ENCODE measurements around the gene APOL3.
"Not testable (repeated sequence)": the region's sequence is repeated elsewhere in the genome, so short reads cannot be mapped to it uniquely, and the experiment has no call there.

APOL3 gene

DNA sequence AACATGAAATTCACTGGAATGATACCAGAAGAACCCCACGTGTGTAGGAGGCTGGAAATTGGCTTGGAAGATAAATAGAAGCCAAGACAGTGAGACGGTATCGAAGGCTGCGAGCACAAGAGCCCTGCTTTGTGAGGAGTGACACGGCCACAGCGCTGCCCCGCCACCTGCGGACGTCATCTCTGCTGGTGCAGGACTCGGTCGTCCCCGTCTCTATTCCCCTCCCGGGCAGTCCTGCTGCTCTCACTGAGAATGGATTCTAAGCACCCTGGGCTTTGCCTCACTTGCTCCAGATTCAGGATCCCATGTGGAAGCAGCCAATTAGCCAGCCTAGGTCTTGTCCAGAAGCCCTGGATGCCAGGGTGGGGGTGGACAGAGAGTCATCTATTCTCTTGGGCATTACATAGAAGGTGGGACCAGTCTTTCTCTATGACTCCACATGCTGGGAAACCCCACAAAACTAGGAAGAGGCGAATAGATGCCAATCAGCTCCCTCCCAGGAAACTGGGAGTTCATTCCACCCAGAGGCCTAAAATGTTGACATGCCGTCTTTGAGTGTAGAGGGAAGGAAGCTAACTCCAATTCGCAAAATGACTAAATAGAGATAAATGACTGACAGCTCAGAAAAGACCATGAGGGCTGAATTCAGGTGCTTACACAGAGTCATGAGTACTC lies 25.1 kb downstream of the APOL3 start:
- DNase-seq (ENCODE audit: low read depth in 3 of 3, low spot score in 1 of 3), result no peak

DNA sequence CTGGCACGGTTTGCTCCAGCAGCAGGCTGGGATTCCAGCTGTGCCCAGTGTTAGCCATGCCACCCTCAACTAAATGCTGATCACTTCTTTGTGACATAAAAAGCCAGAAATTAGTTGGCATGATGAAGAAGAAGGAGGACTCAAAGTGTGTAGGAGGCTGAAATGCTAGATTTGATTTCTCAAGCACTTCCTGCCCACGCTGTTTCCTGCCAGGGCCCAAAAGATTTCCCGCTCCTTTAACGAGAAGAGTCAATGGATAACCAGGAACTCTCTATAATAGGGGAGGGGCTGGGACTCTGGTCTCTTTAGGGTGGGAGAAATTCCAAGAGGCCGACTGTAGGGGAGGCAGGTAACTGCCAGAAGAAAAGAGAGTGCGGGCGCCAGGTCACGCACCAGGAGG lies 26.4 kb downstream of the APOL3 start:
- no peak for DNase-seq (ENCODE audit: low read depth in 3 of 3, low spot score in 1 of 3)

DNA sequence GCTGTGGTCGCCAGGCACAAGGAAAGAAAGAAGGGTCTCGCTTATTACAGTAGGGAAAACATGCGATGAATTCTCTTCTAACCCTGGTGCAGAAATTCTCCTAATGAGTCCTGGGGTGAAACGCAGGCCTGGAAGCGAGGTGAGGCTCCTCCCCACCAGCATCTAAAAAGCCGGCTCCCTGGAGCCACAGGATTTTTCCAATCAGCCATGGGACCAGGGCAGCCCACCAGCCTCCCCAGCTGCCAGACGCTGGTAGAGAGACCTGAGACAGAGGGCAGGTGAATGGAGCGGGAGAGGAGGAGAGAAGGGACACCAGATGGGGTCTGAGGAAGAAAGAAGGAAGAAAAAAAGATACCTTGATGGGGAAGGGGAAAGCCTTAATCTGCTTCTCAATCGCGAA lies 28.6 kb downstream of the APOL3 start:
- no peak for DNase-seq (ENCODE audit: low read depth in 3 of 3, low spot score in 1 of 3)

DNA sequence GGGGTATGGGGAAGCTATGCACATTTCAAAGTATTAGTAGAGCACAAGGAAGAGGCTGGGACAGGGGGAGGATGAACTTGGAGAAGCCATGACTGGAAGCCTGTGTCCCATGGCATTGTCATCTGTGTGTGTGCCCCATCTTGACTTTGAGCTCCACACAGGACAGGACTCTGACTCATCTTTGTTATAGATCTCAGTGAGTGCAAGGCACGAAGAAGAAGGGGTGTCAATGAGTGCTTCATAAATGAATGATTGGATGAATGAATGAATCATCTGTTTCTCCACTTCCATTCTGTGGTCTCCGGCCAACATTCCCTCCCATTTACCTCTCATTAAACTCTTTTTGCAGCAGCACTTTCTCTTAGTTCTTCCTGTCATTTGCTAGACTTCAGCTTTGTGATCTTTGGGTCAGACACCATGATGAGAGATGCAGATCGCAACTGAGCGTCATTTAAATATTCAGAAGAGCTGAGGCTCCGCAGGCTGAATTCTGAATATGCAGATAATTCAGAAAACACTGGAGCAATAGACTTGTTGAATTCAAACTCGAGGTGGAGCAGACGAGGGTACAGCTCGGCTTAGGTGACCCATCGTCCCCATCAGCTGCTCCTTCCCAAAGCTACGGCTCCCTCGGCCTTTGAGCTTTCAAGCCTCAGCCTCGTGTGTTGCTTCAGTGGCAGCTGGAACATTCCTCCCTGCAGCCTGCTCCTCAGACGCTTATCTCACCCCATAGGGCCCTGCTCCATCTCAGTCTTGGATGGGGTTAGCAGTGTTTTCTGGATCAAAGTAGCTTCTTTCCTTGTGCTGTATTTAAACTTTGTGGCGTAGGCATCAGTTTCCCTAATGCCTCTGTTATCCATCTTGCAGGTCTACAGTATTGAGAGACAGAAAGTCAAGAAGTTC lies 30.8 kb downstream of the APOL3 start:
- no peak for DNase-seq (ENCODE audit: low read depth in 3 of 3, low spot score in 1 of 3)

DNA sequence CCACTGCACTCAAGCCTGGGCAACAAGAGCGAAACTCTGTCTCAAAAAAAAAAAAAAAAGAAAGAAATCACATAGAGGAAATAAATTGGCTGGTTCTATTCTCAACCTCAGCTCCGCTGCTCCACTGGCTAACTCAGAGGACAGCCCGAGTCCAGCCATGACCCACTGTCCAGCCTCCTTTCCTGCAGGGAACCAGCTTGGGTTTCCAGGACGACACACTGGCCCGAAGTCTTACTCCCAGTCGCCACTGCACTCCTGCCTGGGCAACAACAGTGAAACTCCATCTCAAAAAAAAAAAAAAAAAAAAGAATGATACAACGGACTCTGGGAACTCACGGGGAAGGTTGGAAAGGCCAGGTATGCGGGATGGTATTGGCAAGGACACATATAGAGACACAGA lies 31.5 kb downstream of the APOL3 start:
- DNase-seq (ENCODE audit: low read depth in 3 of 3, low spot score in 1 of 3), result no peak

DNA sequence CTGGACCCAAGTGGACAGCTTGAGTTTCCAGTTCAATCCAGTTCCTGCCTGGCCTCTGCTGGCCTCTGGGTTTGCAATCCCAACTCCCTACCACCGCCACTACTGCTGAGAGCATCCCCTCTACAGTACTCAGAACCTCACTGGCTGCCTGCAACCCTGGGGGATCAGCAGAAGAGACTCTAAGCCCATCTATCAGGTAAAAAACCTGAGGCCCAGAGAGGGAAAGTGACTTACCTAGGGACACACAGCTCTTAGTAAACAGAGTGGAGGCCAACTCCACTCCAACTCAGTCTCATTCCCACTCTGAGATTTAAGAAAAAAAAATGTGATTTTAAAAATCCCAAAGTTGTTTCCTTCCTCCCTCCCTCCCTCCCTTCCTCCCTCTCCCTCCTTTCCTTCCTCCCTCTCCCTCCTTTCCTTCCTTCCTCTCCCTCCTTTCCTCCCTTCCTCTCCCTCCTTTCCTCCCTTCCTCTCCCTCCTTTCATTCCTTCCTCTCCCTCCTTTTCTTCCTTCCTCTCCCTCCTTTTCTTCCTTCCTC lies 34.5 kb downstream of the APOL3 start:
- no peak for DNase-seq (ENCODE audit: low read depth in 3 of 3, low spot score in 1 of 3)

DNA sequence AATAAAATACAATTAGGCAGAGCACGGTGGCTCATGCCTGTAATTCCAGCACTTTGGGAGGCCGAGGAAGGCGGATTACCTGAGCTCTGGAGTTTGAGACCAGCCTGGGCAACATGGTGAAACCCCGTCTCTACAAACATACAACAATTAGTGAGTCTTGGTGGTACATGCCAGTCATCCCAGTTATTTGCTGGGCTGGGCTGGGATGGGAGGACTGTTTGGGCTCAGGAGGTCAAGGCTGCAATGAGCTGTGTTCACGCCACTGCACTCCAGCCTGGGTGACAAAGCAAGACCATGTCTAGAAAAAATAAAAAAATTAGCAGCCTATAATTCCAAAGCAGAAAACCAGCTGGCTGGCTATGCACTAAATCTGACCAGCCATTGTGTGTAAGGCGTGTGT lies 35.1 kb downstream of the APOL3 start:
- no peak for DNase-seq (ENCODE audit: low read depth in 3 of 3, low spot score in 1 of 3)

DNA sequence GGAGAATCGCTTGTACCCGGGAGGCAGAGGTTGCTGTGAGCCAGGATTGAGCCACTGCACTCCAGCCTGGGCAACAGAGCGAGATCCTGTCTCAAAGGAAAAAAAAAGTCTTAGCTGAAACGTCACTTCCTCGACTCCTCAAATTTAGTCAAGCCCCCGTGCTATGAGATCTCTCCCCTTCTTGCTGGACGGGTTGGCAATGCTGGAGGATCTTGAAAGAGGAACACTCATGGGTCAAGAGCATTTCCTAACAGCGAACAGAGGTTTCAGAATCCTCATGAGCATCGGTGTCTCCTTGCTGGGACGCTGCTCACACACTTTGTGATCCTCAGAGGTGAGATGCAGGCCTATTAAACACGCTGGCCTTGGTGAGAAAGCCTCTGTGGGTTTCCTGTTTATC lies 35.9 kb downstream of the APOL3 start:
- DNase-seq (ENCODE audit: low read depth in 3 of 3, low spot score in 1 of 3), result no peak

DNA sequence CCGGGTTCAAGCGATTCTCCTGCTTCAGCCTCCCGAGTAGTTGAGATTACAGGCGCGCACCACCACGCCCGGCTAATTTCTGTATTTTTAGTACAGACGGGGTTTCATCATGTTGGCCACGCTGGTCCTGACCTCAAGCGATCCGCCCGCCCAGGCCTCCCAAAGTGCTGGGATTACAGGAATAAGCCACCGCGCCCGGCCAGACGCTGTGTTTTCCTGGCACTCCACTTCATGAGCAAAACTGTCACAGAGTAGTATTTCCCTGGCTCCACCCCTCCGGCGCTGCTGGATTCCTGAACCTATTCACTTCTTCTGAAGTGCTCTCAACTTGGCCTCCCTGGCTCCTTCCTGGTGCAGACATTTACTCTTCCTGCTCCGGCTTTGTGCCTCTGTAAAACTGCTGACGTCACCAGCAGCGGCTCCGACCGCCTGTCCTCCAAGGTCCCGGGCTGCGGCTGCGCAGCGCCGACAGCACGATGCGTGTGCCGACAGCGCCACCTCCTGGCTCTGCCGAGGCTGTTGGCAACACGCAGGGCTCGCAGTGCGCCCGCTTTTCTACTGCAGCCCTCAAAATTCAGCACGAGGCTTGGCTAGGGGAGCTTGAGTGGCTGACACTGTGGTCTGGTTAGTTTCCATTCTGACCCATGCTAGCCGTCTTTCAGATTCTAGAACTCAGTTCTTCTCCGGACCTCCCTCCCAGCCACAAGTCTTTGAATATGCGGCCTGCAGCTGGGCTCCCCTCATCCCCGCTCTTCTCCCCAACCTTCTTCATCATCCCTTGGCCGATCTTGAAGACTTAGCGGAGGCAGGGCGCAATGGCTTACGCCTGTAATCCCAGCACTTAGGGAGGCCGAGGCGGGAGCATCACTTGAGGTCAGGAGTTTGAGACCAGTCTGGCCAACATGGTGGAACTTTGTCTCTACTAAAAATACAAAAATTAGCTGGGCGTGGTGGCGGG lies 36.6 kb downstream of the APOL3 start:
- DNase-seq (ENCODE audit: low read depth in 3 of 3, low spot score in 1 of 3), result peak; percentile 84 to 88 (median 85)

DNA sequence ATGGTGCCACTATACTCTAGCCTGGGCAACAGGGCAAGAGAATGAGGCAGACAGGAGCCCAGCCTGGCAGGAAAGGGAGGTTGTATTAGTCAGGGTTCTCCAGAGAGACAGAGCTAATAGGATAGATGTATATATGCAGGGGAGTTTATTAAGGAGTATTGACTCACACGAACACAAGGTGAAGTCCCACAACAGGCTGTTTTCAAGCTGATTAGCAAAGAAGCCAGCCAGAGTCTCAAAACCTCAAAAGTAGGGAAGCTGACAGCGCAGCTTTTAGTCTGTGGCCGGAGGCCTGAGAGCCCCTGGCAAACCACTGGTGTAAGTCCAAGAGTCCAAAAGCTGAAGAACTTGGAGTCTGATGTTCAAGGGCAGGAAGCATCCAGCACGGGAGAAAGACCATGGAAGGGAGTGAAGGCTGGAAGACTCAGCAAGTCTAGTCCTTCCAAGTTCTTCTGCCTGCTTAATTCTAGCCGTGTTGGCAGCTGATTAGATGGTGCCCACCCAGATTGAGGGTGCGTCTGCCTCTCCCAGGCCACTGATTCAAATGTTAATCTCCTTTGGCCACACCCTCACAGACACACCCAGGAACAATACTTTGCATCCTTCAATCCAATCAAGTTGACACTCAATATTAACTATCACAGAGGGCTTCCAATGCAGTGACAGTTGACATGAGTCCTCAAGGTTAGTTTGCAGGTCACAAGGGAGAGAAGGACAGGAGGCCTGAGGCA lies 39.8 kb downstream of the APOL3 start:
- not testable (repeated sequence) for DNase-seq (ENCODE audit: low read depth in 3 of 3, low spot score in 1 of 3)

DNA sequence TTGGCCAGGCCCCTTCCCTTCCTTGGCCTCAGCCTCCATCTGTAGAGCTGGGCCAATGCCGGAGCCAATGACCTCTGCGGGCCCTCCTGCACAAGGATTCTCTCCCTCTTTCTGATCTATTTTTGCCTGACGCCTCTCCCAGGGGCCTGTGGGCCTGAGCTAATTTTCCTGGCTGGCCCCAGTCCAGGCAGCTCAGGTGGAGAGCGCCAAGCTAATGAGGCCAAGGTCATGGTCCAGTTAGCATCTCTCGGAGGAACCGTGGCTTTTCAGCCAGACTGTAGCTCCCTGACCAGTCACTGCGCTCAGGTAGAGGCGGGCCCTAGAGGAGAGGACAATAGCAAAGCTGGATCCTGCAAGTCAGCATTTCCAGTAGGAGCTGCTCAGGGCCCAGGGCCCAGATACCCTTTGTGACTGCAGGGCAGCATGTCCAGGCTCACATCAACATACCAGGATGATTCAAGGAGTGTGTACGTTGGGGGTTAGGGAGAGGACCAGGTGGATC lies 43.5 kb downstream of the APOL3 start:
- DNase-seq (ENCODE audit: low read depth in 3 of 3, low spot score in 1 of 3), result no peak

DNA sequence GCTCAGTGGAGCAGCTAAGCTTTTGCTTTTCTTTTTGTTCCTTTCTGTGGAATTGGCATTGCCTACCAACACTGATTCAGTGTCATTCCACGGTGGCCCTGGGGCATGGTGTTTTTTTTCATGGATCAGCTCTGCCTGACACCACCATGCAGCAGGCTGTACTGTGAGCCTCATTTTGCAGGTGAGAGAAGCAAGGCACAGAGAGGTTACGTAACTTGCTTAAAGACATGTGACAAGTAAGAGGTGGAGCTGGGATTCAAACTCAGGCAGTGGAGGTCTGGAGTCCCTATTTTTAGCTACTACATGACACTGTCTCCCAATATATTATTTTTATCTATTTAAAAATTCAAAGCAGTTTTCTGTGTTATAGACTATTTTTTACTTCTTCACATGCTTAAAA lies 44.4 kb downstream of the APOL3 start:
- DNase-seq (ENCODE audit: low read depth in 3 of 3, low spot score in 1 of 3), result no peak

DNA sequence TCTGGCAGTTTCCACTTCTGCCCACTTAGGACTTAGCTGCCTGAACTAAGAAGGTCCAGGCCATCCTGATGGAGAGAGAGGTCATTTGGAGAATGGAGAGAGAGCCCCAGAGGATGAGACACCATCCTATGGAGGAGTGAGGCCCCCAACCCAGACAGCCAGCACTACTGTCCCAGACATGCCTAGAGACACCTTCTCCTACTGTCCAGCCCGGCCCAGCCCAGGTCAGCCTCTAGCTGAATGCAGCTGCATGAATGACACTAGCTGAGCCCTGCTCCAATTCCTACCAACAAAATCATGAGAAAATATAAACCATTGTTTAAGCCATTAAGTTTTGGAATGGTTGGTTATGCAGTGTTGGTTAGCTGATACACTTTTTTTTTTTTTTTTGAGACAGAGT lies 47.4 kb downstream of the APOL3 start:
- DNase-seq (ENCODE audit: low read depth in 3 of 3, low spot score in 1 of 3), result no peak

DNA sequence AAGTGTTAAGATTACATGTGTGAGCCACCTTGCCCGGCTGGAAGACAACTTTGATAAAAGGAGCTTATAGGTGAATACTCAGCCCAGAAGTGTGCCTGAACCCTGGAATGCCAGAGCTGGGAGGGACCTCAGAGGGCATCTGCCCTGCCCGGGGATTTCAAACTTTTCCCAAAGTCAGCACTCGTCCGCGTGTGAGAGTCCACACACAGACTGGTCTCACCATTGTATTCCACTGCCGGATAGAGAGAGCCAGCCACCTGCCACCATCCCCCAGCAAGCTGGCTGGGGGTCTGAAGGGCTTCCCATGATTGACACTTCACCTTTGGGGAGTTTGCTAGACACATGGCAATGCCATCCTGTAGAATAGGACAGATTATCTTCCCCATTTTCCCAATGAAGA lies 49.2 kb downstream of the APOL3 start:
- DNase-seq (ENCODE audit: low read depth in 3 of 3, low spot score in 1 of 3), result no peak

DNA sequence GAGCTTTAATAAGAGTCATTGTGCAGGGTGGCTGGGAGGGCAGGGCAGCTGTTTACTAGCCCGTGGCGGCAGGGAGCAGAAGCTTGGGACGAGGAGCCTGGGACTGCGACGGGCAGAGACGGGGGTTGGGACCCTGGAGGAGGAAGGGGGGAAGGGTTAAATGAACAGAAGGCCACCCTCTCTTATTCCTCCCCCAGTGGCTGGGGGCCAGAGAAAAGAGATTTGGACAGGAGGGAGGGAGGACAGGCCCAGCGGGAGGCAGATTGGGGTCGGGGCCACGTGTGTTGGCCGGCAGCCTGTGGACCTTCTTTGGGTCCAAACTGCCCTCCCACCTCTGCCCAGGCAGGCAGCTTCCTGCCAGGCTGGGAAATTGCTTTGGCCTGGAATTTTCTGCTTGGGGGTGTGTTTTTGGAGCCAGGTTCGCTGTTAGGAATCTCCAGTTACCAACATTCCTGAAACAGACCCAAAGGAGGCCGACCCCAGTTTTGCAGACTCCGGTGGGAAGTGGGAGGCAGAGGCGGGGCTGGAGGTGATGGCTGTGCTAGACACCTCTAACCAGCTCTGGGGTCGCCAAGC lies 50.2 kb downstream of the APOL3 start:
- DNase-seq (ENCODE audit: low read depth in 3 of 3, low spot score in 1 of 3), result no peak

DNA sequence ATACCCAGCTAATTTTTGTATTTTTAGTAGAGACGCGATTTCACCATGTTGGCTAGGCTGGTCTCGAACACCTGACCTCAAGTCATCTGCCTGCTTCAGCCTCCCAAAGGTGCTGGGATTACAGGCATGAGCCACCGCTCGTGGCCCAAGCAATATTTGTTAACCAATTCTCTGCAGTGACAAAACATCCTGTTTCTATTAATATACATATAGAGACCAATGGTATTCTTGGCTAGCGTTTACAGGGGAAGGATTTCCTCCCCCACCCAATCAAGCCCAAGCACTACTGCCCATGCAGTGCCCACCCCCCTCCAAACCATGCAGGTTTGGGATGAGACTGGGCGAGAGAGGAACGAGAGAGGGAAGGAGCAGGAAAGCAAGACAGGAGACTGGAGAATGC lies 53.1 kb downstream of the APOL3 start:
- no peak for DNase-seq (ENCODE audit: low read depth in 3 of 3, low spot score in 1 of 3)

DNA sequence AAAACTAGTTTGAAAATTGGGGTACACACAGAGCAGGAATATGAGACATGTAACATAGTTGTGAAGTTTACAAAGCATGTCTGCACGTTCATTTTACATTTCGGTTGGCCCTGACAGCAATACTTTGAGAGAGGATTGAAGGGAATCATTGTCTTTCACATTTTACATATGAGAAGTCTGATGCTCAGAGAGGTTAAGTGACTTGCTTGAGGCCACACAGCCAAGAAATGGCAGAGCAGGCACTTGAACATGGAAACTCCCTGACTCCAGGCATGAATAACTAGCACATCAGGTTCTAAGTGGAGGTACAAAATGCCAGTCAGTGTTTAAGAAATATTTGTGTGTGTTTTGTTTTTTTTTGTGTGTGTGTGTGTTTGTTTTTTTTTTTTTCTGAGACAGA lies 53.6 kb downstream of the APOL3 start:
- DNase-seq (ENCODE audit: low read depth in 3 of 3, low spot score in 1 of 3), result no peak

DNA sequence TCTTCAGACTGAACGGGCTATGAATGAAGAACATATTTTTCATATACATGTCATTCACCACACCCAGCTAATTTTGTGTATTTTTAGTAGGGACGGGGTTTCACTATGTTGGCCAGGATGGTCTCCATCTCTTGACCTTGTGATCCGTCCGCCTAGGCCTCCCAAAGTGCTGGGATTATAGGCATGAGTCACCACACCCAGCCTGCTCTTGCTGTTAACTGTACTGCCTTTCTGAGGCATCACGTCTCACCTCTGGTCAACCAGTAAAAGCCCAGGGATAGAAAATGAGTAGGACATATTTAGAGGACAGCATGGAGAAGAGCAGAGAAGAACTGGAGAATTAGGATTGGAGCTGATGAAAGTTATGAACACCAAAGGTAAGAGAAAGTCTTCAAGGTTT lies 55.6 kb downstream of the APOL3 start:
- DNase-seq (ENCODE audit: low read depth in 3 of 3, low spot score in 1 of 3), result no peak

DNA sequence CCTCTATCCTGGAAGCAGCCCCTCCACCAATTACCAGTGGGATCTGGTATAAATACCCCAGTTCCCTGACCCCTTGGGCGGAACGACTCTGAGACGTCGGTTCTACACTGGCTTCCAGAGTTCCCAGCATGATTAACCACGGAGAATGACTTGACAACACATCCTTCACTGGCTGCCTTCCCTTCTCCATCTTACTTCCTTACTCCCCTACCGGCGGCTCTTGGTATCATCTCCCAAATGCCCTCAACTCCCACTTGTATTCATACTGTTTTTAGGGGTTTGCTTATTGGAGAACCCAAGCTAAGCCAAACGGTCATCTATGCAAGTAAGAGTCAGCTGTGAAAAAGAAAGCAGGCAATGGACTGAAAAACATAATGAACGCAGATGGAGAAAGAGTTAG lies 56.1 kb downstream of the APOL3 start:
- DNase-seq (ENCODE audit: low read depth in 3 of 3, low spot score in 1 of 3), result no peak

DNA sequence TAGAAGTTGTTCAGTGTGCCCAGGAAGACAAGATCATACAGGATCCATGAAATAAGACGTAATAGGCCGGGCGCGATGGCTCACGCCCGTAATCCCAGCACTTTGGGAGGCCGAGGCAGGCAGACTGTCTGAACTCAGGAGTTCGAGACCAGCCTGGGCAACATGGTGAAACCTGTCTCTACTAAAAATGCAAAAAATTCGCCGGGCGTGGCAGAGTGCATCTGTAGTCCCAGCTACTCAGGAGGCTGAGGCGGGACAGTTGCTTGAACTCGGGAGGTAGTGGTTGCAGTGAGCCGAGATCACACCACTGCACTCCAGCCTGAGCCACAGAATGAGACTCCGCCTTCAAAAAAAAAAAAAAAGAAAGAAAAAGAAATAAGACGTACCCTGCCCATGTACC lies 56.7 kb downstream of the APOL3 start:
- no peak for DNase-seq (ENCODE audit: low read depth in 3 of 3, low spot score in 1 of 3)

Data from stimulated activated CD4-positive, alpha-beta T cell treated with anti-CD3 and anti-CD28 coated beads, TNF-alpha, amount 100 ng/mL, for 1 hour (primary cell).